OCI-LY3 (cell line): ENCODE measurements around the gene HES4.

Experiments
- EZH2phosphoT487 ChIP-seq: fragments of 200-600 bp; shearing (Covaris generic); IDR thresholded peaks from 2 replicates; pipeline ENCODE4 v1.6.1; 2018; ENCODE audit warnings: antibody characterized with exemption, mixed run types, low read depth
- TF ChIP-seq, protein P1 (sequence below): fragments of 200-600, 300-600 bp; sonication (generic); IDR thresholded peaks from 2 replicates; pipeline ENCODE4 v1.5.1; 2014; ENCODE audit warnings: antibody characterized with exemption, low read length, low read depth

- TF ChIP-seq, protein P1, sequence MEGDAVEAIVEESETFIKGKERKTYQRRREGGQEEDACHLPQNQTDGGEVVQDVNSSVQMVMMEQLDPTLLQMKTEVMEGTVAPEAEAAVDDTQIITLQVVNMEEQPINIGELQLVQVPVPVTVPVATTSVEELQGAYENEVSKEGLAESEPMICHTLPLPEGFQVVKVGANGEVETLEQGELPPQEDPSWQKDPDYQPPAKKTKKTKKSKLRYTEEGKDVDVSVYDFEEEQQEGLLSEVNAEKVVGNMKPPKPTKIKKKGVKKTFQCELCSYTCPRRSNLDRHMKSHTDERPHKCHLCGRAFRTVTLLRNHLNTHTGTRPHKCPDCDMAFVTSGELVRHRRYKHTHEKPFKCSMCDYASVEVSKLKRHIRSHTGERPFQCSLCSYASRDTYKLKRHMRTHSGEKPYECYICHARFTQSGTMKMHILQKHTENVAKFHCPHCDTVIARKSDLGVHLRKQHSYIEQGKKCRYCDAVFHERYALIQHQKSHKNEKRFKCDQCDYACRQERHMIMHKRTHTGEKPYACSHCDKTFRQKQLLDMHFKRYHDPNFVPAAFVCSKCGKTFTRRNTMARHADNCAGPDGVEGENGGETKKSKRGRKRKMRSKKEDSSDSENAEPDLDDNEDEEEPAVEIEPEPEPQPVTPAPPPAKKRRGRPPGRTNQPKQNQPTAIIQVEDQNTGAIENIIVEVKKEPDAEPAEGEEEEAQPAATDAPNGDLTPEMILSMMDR: no peak
- no peak for TF ChIP-seq EZH2phosphoT487
Observed at GRCh38 chr1:1033731-1034438, 34.0 kb upstream of the HES4 start.
